ENCODE measurements around the gene NACC1.
A peak's percentile ranks its signal among the peaks of the same experiment; 100 is the strongest.
"Not testable (repeated sequence)": the region's sequence is repeated elsewhere in the genome, so short reads cannot be mapped to it uniquely, and the experiment has no call there.

Gene NACC1

DNA sequence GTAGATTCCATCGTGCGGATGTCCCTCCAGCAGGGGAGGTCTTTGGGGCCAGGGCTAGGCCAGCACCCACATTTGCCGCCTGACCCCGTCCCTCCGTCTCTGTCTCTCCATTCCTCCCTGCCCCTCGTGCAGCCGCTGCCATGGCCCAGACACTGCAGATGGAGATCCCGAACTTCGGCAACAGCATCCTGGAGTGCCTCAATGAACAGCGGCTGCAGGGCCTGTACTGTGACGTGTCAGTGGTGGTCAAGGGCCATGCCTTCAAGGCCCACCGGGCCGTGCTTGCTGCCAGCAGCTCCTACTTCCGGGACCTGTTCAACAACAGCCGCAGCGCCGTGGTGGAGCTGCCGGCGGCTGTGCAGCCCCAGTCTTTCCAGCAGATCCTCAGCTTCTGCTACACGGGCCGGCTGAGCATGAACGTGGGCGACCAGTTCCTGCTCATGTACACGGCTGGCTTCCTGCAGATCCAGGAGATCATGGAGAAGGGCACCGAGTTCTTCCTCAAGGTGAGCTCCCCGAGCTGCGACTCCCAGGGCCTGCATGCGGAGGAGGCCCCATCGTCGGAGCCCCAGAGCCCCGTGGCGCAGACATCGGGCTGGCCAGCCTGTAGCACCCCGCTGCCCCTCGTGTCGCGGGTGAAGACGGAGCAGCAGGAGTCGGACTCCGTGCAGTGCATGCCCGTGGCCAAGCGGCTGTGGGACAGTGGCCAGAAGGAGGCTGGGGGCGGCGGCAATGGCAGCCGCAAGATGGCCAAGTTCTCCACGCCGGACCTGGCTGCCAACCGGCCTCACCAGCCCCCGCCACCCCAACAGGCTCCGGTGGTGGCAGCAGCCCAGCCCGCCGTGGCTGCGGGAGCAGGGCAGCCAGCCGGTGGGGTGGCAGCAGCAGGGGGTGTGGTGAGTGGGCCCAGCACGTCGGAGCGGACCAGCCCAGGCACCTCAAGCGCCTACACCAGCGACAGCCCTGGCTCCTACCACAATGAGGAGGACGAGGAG, 17.3 kb downstream of the NACC1 start:
- Mint-ChIP-seq H3K9me3 (no peaks in the 10 kb centered on the region), H3K4me1 (peaks cover 33% of the 10 kb centered on the region), H3K27me3 (no peaks in the 10 kb centered on the region), H3K27ac (no peak overlapping the region), H3K4me3 (no peak overlapping the region)
- DNase-seq (no peak), ATAC-seq (no peak)

DNA sequence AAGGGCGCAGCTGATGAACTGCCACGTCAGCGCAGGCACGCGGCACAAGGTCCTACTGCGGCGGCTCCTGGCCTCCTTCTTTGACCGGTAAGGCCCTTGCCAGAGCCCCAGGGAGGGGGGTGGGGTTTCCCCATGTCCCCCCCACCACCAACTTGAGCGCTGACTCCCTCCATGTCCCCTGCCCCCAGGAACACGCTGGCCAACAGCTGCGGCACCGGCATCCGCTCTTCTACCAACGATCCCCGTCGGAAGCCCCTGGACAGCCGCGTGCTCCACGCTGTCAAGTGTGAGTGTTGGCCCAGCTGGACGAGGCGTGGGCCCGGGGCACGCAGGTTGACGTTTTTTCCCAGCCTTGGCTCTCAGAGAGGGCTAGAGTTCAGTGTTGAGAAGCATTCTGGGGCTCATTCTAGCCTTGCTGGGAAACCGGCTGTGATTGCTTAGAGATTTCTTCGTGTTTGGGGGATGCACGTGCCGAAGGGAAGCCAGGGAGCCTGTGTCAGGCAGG, 19.3 kb downstream of the NACC1 start:
- Mint-ChIP-seq H3K27me3 (no peaks in the 10 kb centered on the region), H3K9me3 (no peaks in the 10 kb centered on the region), H3K4me1 (peaks cover 14% of the 10 kb centered on the region), H3K27ac (no peak overlapping the region), H3K4me3 (no peak overlapping the region)
- no peak for ATAC-seq
- DNase-seq: no peak

DNA sequence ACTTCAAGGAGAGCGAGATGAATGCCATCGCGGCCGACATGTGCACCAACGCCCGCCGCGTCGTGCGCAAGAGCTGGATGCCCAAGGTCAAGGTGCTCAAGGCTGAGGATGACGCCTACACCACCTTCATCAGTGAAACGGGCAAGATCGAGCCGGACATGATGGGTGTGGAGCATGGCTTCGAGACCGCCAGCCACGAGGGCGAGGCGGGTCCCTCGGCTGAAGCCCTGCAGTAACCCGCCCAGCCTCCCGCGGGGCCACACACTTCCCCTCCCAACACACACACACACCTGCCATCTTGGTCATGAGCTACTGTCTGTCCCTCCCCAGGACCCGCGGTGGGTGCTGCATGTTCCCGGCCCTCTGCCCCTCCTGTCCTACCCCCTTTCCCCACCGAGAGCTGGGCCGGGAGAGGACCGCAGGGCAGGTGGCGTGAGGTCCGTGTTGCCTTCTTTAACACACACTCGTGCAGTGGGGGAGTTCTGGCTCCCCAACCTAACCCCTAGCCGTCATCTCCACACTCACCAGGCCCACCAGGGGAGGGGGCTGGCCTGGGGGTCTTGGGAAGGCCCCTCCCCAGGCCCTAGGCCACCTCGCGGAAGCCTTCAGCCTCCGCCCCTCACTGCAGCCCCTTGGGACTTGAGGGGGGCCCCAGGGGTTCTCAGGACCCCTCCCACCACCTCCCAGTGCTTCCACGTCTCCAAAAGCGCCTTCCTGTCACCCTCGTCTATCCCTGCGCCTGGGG, 20.3 kb downstream of the NACC1 start:
- H3K27ac Mint-ChIP-seq: peak overlapping the region in 1 of 2 donors; percentile 94
- H3K27me3 Mint-ChIP-seq: no peaks in the 10 kb centered on the region
- peaks cover 4% of the 10 kb centered on the region for H3K4me1 Mint-ChIP-seq
- no peaks in the 10 kb centered on the region for H3K9me3 Mint-ChIP-seq
- no peak for DNase-seq
- ATAC-seq: no peak
- no peak overlapping the region for H3K4me3 Mint-ChIP-seq

- Mint-ChIP-seq H3K9me3 (no peaks in the 10 kb centered on the region), H3K27me3 (no peaks in the 10 kb centered on the region), H3K4me1 (no peaks in the 10 kb centered on the region), H3K27ac (no peak overlapping the region), H3K4me3 (no peak overlapping the region)
- ATAC-seq: no peak
- no peak for DNase-seq
These were observed 20.8 kb downstream of the NACC1 start for GRCh38 chr19:13138916-13139198.

DNA sequence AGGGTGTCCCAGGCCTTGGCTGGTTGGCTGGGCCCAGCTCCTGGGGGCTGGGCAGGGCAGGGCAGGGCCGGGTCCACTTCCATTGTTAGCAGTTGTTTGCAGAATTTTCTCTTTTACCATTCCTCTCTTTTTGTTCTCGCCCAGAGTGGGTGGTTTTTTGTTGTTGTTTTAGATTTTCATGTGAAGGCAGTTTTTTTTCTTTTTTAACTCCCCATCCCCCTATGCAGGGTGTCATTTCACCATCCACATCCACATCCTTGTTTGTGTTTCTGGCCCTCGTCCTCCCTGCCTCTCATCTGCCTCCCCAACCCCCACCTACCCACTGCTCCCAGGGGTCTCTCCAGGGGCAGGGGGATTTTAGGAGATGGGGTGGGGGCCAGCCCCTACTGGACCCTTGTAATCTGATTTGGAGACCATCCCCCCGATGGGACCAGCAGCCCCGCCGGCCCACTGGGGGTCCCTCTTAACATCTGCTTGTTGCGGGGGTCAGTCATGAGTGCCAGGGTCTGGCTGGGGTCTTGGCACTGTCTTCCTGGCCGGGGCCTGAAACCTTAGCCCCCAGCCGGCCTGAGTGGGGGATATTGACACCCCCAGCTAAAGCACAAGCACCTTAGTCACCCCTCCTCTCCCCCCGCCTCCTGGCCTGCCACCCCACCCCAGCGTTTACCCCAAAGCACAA, 21.7 kb downstream of the NACC1 start:
- Mint-ChIP-seq H3K9me3 (no peaks in the 10 kb centered on the region), H3K4me3 (no peak overlapping the region), H3K27ac (no peak overlapping the region), H3K4me1 (no peaks in the 10 kb centered on the region), H3K27me3 (no peaks in the 10 kb centered on the region)
- DNase-seq (no peak), ATAC-seq (no peak)

- DNase-seq (no peak), ATAC-seq (no peak)
- H3K4me1 Mint-ChIP-seq: peaks cover 26% of the 10 kb centered on the region
- H3K4me3 Mint-ChIP-seq: no peak overlapping the region
- H3K27me3 Mint-ChIP-seq: no peaks in the 10 kb centered on the region
- no peaks in the 10 kb centered on the region for H3K9me3 Mint-ChIP-seq
- no peak overlapping the region for H3K27ac Mint-ChIP-seq
These were observed 28.9 kb downstream of the NACC1 start for GRCh38 chr19:13146763-13147563.

DNA sequence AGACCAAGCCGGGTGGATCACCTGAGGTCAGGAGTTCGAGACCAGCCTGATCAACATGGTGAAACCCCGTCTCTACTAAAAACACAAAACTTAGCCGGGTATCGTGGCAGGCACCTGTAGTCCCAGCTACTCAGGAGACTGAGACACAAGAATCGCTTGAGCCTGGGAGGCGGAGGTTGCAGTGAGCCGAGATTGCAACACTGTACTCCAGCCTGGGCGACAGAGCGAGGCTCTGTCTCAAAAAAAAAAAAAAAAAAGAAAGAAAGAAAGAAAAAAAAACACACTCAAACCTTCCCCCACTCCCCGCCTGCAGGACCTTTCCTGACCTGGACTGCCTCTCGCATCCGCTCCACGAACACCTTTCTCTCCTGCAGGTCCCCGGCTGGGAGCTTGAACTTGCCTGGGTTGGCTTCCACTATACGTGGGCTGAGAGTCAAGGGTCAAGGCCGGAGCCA, 31.1 kb downstream of the NACC1 start:
- H3K27ac Mint-ChIP-seq, H3K27me3 Mint-ChIP-seq, ATAC-seq, DNase-seq, H3K9me3 Mint-ChIP-seq: not testable (repeated sequence)
- Mint-ChIP-seq H3K4me3 (peak overlapping the region; percentile 93 to 97), H3K4me1 (peaks cover 32% of the 10 kb centered on the region)

GRCh38 chr19:13149628-13150186, 31.6 kb downstream of the NACC1 start:
- ATAC-seq (peak; percentile 11), DNase-seq (peak in 1 of 2 donors; percentile 58)
- Mint-ChIP-seq H3K4me3 (peak overlapping the region; percentile 93 to 97), H3K27me3 (no peaks in the 10 kb centered on the region), H3K4me1 (peaks cover 32% of the 10 kb centered on the region), H3K27ac (peak overlapping the region; percentile 93 to 100), H3K9me3 (no peaks in the 10 kb centered on the region)

DNA sequence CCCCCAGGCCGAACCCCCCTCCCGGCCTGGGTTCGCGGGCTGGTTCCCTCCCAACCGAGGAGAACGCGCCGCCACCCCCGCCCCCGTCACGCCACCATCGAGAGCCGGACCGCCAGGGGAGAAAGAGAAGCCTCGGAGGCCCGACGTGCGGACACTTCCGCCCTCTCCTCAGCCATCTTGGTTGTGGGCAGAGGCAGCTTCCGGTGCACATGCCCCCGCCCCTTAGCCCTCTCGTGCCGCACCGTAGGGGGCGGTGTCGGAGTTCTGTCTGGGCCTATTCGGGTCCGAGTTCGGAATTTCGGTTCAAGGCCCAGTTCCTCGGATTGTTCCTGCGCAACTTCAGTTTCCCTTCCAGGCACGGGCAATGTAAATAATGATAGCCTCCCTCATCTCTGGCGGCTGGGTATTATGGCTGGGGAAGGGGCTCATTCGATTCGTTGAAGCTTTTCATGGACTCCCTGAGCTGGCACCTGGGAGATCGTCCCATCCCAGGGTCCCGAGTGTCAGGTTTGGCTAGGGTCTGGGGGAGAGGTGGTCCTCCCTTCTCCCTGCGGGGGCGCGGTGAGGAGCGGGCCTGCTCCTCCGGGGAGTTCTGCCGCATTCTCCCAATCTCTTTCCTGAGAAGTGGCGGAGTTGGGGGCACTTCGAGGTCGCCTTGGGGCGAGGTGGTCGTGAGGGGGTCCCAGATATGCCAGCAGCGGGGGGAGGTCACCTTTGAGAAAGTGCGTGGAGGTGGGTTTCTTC, 32.3 kb downstream of the NACC1 start, which contains the start of the genes IER2 and STX10:
IER2 (plus strand) TSS at position 225 of the 744 bp plus-strand sequence. CDS start 2,776 bp downstream, outside the sequence.
STX10 (minus strand) TSS at position 189 of the 744 bp plus-strand sequence. CDS start 202 bp downstream, outside the sequence.
- H3K9me3 Mint-ChIP-seq: no peaks in the 10 kb centered on the region
- H3K4me1 Mint-ChIP-seq: peaks cover 32% of the 10 kb centered on the region
- H3K27ac Mint-ChIP-seq: peak within 1 kb of the TSS; percentile 93 to 100
- peak; percentile 54 for ATAC-seq
- peak; percentile 90 to 95 for DNase-seq
- no peaks in the 10 kb centered on the region for H3K27me3 Mint-ChIP-seq
- peak within 1 kb of the TSS; percentile 93 to 97 for H3K4me3 Mint-ChIP-seq

DNA sequence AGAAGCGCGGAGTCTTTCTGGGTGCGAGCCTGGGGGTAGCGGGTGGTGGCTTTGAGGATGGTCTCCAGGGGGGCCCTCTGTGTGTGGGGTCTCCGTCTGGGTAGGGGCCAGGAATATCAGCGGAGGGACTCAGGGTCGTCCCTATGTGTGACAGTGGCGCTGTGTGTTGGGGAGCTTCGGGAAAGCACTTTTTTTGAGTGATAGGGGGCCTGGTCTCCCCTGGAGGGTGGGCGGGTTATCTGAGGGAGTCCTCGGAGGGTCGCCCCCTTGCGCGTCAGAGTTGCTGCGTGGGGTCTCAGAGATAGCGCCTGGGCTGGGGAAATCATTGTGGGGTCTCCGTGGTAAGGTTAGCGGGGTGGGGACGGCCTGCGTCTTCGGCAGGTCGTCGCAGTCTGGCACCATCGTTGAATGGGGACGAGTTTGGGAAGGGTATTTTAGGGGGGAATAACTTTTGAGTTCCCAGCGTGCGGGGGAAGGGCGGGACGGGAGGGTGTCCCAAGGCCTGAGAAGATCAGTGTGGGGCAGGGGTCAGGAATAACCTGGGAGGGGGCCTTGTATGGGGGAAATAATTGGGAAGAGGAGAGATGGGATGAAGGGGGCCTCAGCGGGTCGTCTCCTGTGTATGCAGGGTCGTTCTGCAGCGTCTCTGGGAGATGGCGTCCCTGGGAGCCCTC, 33.0 kb downstream of the NACC1 start:
- peaks cover 37% of the 10 kb centered on the region for H3K4me1 Mint-ChIP-seq
- ATAC-seq (no peak), DNase-seq (peak; percentile 33 to 48)

GRCh38 chr19:13151605-13152355, 33.7 kb downstream of the NACC1 start:
- peak overlapping the region; percentile 93 to 97 for H3K4me3 Mint-ChIP-seq

More for the DNA sequence above, 33.0 kb downstream of the NACC1 start:
- Mint-ChIP-seq H3K4me3 (peak overlapping the region; percentile 93 to 97), H3K27ac (peak overlapping the region; percentile 93 to 100), H3K9me3 (no peaks in the 10 kb centered on the region), H3K27me3 (no peaks in the 10 kb centered on the region)

DNA sequence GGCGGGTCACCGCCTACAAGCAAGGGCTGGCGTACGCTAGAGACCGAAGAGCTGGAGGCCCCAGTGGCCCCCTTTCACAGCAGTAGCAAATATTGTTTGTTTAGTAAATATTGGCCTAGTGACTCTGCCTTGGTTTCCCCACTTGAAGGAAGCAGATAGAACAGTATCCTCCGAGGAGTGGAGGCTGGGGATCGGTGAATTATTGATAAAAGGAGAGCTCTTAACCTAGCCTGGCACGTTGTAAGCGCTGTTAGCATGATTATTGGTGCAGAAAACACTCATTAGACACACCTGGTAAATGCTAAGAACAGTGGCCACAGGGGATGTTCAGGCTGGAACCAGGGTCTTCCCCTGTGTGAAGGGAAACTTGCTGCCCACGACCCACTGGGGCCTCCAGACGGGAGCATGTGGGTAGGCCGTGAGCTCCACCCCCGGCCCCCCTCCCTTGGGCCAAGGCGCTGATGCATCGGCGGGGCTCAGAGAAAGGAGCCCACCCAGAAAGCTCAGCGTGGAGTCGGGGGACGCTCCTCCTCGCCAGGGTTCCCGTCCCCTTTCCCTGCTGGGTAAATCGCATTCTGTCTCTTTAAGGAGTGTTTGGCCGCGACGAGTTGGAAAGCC, 34.4 kb downstream of the NACC1 start:
- H3K4me3 Mint-ChIP-seq: peak overlapping the region; percentile 93 to 97
- no peaks in the 10 kb centered on the region for H3K27me3 Mint-ChIP-seq
- peaks cover 40% of the 10 kb centered on the region for H3K4me1 Mint-ChIP-seq
- no peak for DNase-seq
- peak overlapping the region; percentile 97 to 100 for H3K27ac Mint-ChIP-seq
- peak; percentile 35 for ATAC-seq
- H3K9me3 Mint-ChIP-seq: no peaks in the 10 kb centered on the region

More at GRCh38 chr19:13151605-13152355, 33.7 kb downstream of the NACC1 start:
- peaks cover 40% of the 10 kb centered on the region for H3K4me1 Mint-ChIP-seq
- H3K27ac Mint-ChIP-seq: peak overlapping the region; percentile 97 to 100
- DNase-seq: peak; percentile 94 to 96
- no peaks in the 10 kb centered on the region for H3K27me3 Mint-ChIP-seq
- H3K9me3 Mint-ChIP-seq: no peaks in the 10 kb centered on the region
- peak; percentile 51 for ATAC-seq

Data from stimulated activated naive CD8-positive, alpha-beta T cell treated with anti-CD3 and anti-CD28 coated beads, Interleukin-15, amount 100 ng/mL, for 72 hours (primary cell).